ENCODE results near the gene MAFB.

The MAFB gene

GRCh38 chr20:40666336-40666735 is 22.7 kb downstream of the MAFB start:
- DNase-seq (ENCODE audit: low read depth) = no peak
- no peak overlapping the region for H3K4me3 ChIP-seq (ENCODE audit: low read depth, low read length)

GRCh38 chr20:40664891-40665290 is 24.1 kb downstream of the MAFB start:
- DNase-seq (ENCODE audit: low read depth) = no peak
- no peak overlapping the region for H3K4me3 ChIP-seq (ENCODE audit: low read depth, low read length)

- H3K4me3 ChIP-seq (ENCODE audit: low read depth, low read length) = no peak overlapping the region
- no peak for DNase-seq (ENCODE audit: low read depth)
Measured at GRCh38 chr20:40663991-40664880, 24.8 kb downstream of the MAFB start.

GRCh38 chr20:40663304-40663790 is 25.7 kb downstream of the MAFB start:
- H3K4me3 ChIP-seq (ENCODE audit: low read depth, low read length) = no peak overlapping the region

GRCh38 chr20:40659567-40659966 is 29.5 kb downstream of the MAFB start:
- no peak for DNase-seq (ENCODE audit: low read depth)
- no peak overlapping the region for H3K4me3 ChIP-seq (ENCODE audit: low read depth, low read length)

More at GRCh38 chr20:40663304-40663790, 25.7 kb downstream of the MAFB start:
- no peak for DNase-seq (ENCODE audit: low read depth)

- no peak overlapping the region for H3K4me3 ChIP-seq (ENCODE audit: low read depth, low read length)
- no peak for DNase-seq (ENCODE audit: low read depth)
Measured at GRCh38 chr20:40658509-40658908, 30.5 kb downstream of the MAFB start.

GRCh38 chr20:40657526-40657925 is 31.5 kb downstream of the MAFB start:
- no peak for DNase-seq (ENCODE audit: low read depth)
- no peak overlapping the region for H3K4me3 ChIP-seq (ENCODE audit: low read depth, low read length)

- DNase-seq (ENCODE audit: low read depth) = no peak
- no peak overlapping the region for H3K4me3 ChIP-seq (ENCODE audit: low read depth, low read length)
Measured at GRCh38 chr20:40655451-40655850, 33.6 kb downstream of the MAFB start.

- no peak for DNase-seq (ENCODE audit: low read depth)
- no peak overlapping the region for H3K4me3 ChIP-seq (ENCODE audit: low read depth, low read length)
Measured at GRCh38 chr20:40654876-40655275, 34.2 kb downstream of the MAFB start.

GRCh38 chr20:40652441-40652987 is 36.5 kb downstream of the MAFB start:
- H3K4me3 ChIP-seq (ENCODE audit: low read depth, low read length) = no peak overlapping the region
- DNase-seq (ENCODE audit: low read depth) = no peak

GRCh38 chr20:40651151-40651550 is 37.9 kb downstream of the MAFB start:
- no peak for DNase-seq (ENCODE audit: low read depth)
- H3K4me3 ChIP-seq (ENCODE audit: low read depth, low read length) = no peak overlapping the region

GRCh38 chr20:40650707-40651106 is 38.3 kb downstream of the MAFB start:
- no peak overlapping the region for H3K4me3 ChIP-seq (ENCODE audit: low read depth, low read length)

GRCh38 chr20:40648210-40649072 is 40.6 kb downstream of the MAFB start:
- DNase-seq (ENCODE audit: low read depth) = no peak
- no peak overlapping the region for H3K4me3 ChIP-seq (ENCODE audit: low read depth, low read length)

More at GRCh38 chr20:40650707-40651106, 38.3 kb downstream of the MAFB start:
- no peak for DNase-seq (ENCODE audit: low read depth)

GRCh38 chr20:40646813-40647212 is 42.2 kb downstream of the MAFB start:
- H3K4me3 ChIP-seq (ENCODE audit: low read depth, low read length) = no peak overlapping the region
- no peak for DNase-seq (ENCODE audit: low read depth)

- H3K4me3 ChIP-seq (ENCODE audit: low read depth, low read length) = no peak overlapping the region
- no peak for DNase-seq (ENCODE audit: low read depth)
Measured at GRCh38 chr20:40646361-40646760, 42.7 kb downstream of the MAFB start.

- H3K4me3 ChIP-seq (ENCODE audit: low read depth, low read length) = no peak overlapping the region
- DNase-seq (ENCODE audit: low read depth) = no peak
Measured at GRCh38 chr20:40644863-40645262, 44.2 kb downstream of the MAFB start.

GRCh38 chr20:40643891-40644290 is 45.1 kb downstream of the MAFB start:
- no peak overlapping the region for H3K4me3 ChIP-seq (ENCODE audit: low read depth, low read length)
- no peak for DNase-seq (ENCODE audit: low read depth)

- no peak for DNase-seq (ENCODE audit: low read depth)
Measured at GRCh38 chr20:40641809-40642208, 47.2 kb downstream of the MAFB start.

GRCh38 chr20:40641202-40641601 is 47.8 kb downstream of the MAFB start:
- no peak overlapping the region for H3K4me3 ChIP-seq (ENCODE audit: low read depth, low read length)
- DNase-seq (ENCODE audit: low read depth) = no peak

More at GRCh38 chr20:40641809-40642208, 47.2 kb downstream of the MAFB start:
- no peak overlapping the region for H3K4me3 ChIP-seq (ENCODE audit: low read depth, low read length)

- DNase-seq (ENCODE audit: low read depth) = no peak
- no peak overlapping the region for H3K4me3 ChIP-seq (ENCODE audit: low read depth, low read length)
Measured at GRCh38 chr20:40640667-40641066, 48.4 kb downstream of the MAFB start.
